HG03045 (cell line): ENCODE results near the gene FASLG.

Experiments used
- ATAC-seq: cut with Tn5 transposase; IDR thresholded peaks from one replicate; pipeline ENCODE4 v1.9.1; 2021; ENCODE audit warnings: mild to moderate bottlenecking, moderate library complexity; ENCODE audit not compliant: unreplicated experiment

Gene FASLG

DNA sequence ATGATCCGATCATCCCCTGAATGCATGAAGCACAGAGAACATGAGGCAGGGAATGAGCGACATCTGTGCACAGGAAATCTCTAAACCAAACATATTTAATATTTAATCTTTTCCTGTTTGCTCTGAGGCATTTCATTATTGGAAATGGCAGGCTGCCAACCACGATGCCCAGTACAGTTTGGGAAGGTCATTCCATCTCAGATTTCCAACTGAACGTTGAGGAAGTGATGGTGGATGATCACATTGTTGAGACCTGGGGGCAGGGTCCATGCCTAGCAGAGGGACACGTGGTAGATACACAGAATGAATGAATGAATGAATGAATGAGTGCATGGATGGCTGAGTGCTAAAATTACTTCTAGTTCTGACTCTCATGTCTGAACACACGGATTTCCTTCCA lies 15.9 kb upstream of the FASLG start:
- ATAC-seq, result no peak

DNA sequence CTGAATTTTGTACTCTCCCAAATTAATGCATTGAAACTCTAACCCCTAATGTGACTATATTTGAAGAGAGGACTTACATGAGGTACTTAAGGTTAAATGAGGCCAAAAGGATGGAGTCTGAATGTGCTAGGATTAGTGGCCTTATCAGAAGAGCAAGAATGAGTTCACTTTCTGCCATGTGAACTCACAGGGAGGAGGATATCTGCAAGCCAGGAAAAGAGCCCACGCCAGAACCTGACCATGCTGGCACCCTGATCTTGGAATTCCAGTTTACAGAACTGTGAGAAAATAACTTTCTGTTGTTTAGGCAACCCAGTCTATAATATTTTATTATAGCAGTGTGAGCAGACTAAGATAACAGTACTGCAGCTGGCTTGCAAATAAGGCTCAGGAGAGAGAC lies 12.2 kb upstream of the FASLG start:
- no peak for ATAC-seq

DNA sequence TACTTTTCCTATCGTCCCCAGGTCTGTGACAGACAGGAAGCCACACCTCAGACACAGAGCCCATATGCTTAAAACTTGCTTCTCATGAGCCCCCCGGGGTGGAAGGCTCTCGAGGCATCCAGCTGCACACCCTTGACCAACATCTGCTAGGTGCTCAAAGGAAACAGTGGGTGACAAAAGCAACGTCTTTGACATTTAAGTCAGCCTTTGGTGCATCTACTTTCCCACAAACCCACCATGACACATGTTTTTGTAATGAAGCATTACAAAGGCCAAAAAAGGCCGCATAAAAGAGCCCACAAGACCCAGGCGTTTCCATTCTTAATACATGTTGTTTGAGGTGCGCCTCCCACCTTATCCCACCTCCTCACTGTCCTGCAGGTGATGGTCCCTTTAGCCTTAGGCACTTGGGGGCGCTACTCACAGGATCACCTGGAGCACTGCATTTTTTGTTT lies 11.8 kb upstream of the FASLG start:
- no peak for ATAC-seq

DNA sequence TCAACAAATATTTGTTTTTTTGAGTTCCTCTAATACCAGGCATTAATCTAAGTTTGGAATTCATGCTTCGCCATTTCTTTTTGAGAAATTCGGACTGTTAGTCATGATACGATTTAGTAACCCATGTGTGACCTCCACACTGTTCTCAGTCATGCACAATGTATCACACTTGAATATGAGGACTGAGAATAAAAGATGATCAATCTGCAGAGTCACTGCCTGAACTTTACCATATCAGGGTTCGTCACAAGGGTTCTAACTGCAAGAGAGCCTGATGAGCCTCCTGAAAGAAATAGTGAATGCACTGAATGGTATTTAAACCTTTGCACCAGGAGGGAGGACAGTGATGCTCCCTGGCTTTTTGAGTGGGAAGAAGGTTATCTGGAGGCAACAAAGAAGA lies 10.9 kb upstream of the FASLG start:
- no peak for ATAC-seq

- no peak for ATAC-seq
These were observed 8.3 kb upstream of the FASLG start for GRCh38 chr1:172650474-172651193.

- ATAC-seq, result no peak
These were observed 5.7 kb upstream of the FASLG start for GRCh38 chr1:172653015-172653709.

DNA sequence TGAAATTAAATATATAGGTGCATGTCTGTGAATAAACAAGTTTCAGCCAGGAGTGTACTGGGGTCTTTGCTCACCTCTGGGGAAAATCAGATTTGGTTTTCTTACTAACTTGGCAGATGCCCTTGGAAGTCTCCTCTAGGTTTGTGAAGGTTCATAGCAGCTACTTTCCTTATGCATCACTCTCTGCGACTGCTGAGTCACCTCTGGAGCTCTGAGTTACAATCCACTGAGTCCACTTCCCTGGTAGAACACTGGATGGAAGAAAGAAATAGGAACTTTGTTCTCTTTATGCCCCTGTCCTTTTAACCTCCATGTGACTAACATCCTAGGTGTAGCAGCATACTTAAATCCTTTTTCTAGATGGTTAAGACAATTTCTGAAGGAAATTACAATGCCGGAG lies 4.4 kb upstream of the FASLG start:
- no peak for ATAC-seq

DNA sequence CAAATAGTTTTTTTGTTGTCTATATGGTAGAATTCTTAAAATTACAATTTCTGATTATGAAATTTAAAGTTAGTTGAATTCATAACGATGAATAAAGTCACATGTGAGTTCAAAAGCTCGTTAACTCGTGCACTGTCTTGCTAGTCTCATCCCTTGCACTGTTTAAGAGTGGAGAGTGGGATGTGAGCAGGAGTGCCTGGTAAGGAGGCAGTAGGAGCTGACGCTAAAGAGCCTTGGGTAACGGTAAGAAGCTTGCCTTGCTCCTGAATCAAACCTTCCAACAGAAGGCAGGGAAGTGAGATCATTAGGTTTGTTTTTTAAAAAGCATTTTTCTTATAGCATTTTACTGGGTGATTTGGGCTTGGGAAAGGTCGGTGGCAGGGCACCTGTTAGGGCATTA lies 2.3 kb upstream of the FASLG start:
- ATAC-seq, result no peak

- no peak for ATAC-seq
These were observed 1.3 kb upstream of the FASLG start for GRCh38 chr1:172657586-172657985.

GRCh38 chr1:172661107-172661506 lies 2.2 kb downstream of the FASLG start:
- ATAC-seq, result no peak

DNA sequence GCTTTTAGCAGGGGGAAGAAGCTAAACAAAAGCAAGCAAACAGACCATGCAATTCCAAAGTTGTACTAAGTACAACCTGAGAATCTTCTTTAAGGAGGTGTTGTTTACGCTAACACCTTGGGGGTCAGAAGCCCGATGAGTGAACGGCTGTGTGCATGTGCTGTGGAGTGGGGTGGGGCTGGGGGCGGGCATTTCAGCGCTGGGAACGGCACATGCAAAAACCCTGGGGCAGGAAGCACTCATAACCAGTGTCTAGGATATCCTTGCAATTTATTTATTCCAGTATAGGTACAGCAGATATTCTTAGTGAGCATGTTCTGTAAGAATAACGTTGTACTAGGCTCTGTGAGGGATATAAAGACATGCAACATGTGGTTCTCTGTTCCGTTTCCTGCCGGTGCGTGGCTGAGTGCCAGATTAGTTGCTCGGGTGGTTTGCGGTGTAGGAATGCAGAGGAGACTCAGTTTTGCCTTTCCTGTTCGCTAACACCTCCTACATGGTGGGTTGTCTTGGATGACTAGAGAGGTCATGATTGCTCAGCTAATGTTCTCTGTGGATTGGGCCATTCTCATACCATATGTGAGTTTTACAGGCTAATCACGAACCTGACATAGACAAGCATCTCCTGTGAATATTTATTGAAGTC lies 3.7 kb downstream of the FASLG start:
- peak; percentile 86 for ATAC-seq

DNA sequence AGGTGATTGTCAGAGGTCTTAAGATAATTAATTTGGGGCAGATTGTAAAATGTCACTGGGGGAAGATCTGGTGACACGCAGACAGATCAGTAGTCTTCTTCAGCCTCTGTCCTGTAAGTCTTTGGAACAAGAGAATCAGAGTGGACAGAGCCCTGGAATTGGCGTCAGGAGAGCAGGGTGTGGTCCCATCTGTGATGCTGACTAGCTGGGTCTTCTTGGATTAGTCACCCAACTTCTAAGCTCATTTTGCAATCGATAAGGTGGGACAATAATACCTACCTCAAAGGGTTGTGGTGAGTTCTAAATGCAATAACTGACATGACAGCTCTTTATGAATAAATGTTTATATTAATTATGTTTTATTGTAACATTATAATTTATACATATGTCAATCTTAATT lies 4.8 kb downstream of the FASLG start:
- no peak for ATAC-seq

DNA sequence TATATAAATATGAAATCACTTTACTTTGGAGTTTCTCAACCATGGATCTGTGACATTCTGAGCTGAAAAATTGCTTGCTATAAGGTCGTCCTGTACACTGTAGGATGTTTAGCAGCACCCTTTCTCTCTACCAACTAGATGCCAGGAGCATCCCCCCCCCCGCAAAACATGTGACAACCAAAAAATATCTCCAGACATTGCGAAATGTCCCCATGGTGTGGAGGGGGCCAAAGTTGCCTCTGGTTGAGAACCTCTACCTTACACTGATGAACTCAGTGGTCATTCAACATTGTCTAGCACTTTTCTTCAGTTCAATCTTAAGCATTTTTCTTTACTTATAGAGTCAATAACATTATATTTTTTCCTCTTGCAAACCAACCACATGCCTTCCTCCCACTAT lies 9.2 kb downstream of the FASLG start:
- ATAC-seq, result no peak

GRCh38 chr1:172669011-172669410 lies 10.1 kb downstream of the FASLG start:
- ATAC-seq, result no peak

DNA sequence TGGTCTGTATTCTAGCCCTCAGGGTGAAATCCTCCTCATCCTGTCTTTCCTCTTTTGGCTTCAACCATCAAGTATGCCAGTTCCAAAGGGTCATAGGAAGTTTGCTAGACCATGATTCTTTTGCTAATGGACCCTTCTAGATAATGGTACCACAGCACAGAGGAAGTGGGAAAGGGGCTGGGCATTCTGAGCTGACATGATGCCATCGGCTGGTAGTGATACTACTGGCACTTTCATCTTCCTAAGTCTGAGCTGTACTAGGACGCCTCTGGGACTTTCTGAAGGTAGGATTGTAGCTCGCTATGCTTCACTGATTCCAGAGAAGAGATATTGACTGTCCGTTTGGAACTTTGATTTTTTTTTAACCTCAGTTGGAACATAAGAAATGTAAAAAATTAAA lies 11.4 kb downstream of the FASLG start:
- ATAC-seq, result no peak

DNA sequence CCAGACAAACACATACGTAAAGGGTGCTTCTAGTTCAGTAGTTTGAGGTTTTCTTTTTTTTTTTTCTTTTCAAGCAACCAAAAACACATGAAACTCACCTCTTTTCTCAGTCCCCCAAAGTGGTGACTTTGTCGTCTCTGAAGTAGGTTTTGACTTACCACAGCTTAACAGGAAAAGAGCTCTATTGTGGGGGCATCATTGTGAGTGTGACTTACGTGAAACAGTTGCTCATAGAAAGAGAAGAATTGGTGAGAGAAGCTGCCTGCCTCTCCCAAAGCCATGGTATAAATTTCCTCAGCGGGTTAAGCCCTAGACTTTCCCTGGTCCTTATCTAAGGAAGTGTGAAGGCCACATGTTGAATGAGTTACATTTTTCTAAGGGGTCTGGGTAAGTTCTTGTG lies 11.9 kb downstream of the FASLG start:
- no peak for ATAC-seq

DNA sequence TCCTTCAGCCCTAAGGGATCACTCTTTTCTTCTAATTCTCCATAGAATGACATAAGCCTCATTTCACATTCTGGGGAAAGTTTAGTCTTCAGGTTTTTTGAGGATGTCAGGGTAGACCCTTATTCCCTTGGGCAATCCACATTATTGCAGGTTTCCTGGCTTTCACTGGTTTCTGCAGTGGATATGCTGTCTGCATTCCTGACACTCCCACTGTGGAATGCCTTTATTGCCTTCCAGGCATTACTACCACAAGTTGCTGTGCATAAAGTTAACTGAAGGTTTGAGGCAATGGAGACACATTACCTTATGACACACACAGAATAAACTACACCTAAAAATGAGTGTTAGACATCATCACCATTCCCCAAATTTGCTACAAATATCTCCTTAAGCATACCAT lies 12.7 kb downstream of the FASLG start:
- ATAC-seq, result no peak

GRCh38 chr1:172672720-172673119 lies 13.8 kb downstream of the FASLG start:
- no peak for ATAC-seq

DNA sequence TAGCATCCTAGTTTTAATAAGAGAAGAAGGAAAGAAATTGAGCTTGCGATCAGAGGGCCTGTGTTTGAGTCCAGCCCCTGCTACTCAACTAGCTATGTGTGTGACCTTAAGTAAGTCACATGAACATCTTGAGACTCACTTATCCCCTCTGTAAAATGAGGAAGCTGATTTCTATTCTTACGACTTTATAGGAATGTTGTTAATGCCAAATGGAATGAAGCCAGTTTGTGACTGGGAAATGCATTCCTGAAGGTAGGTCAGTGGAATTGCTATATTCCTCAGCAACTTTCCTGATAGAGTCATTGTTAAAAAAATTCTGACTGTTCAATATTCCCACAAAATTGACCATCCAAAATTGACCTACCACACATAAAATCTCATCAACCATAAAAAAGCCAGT lies 14.9 kb downstream of the FASLG start:
- no peak for ATAC-seq

DNA sequence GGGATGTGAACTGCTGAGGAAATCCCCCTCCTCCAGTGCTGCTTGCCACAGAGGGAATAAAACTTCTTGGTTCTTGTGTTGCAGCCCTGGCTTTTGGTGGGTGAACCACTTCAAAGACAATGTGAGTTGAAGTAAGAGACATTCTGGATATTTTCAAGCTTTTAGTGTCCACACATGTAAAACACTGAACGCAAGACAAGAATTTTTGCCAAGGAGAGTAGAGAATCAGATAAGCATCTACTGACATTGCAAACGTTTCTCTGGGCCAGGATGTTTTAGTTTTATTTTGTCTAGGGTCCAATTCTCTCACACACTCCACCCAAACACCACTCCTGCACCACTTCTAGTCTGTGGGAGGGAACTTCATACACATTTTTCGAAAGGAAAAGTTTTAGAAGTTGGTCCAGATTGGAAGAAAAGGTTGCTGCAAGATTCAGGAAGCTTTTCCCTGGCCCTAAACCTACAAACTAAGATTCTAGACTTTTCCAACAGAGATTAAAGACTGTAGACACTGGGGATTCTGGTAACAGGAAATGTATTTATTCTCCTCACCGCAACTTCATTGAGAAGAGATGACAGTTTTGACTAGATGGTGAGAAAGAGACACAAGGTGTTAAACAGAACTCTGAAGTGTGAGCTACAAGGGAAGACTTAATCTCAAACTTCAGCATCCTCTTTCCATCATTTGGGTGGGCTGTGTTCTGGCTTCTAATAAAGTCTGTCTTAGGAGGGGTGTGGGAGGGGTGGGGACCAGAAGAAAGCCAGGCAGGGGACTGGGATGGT lies 16.1 kb downstream of the FASLG start:
- no peak for ATAC-seq

- ATAC-seq, result no peak
These were observed 20.3 kb downstream of the FASLG start for GRCh38 chr1:172679000-172679772.
